K562 (cell line): ENCODE measurements around the gene NRG3. TPM values are rescaled to one million over a fixed set of nuclear protein-coding genes. Genes with fewer than 3 reads are reported as not detected.

Source experiments
- ATAC-seq: fragments of 200-7000 bp; cut with Tn5 transposase; 3 replicates; pipeline ENCODE4 v1.9.1; 2020; ENCODE audit warnings: moderate library complexity
- BruUV-seq: library from RNA; stranded (reverse); fragments of 400-500 nt; replicated peaks from 2 replicates; lab custom pipeline; 2021; lab: Mats Ljungman, UMichigan
- CTCF ChIA-PET: fragments of 300-600 bp; formaldehyde crosslinking; extraction: SDS; loops from one replicate; lab custom pipeline; 2021; ENCODE audit warnings: low intra/inter-chr PET ratio; lab: Yijun Ruan, JAX
- POLR2A ChIA-PET: fragments of 300-600, 350-650 bp; sonication (Branson Sonifier 250); formaldehyde crosslinking; extraction: SDS; loops from one replicate; lab custom pipeline; 2021; ENCODE audit warnings: antibody characterized with exemption, inconsistent platforms; lab: Yijun Ruan, JAX
- DNase-seq, 4 experiments: peaks; one replicate each; pipeline versions ENCODE4 v3.0.0 to v3.0.0-alpha.2; 2011 to 2018; ENCODE audit warnings: low spot score in 3 of 4, mixed read lengths in 3 of 4; ENCODE audit errors: extremely low read depth in 1 of 4
- FAIRE-seq: peaks from 2 replicates; lab custom pipeline; 2011; peaks lifted over from hg19 to GRCh38; lab: Jason Lieb, UNC
- H2AFZ ChIP-seq: 2 replicates; pipeline ENCODE4 v1.6.0; 2011; ENCODE audit warnings: low read depth, low read length, control low read depth, inconsistent platforms
- H3K27ac ChIP-seq: fragments of 200-600 bp; 3 replicates; pipeline ENCODE4 v1.8.0; 2011; ENCODE audit warnings: low read depth, mild to moderate bottlenecking, control low read depth, inconsistent platforms, low read length, moderate library complexity, mixed read lengths; ENCODE audit errors: extremely low read depth
- H3K27me3 ChIP-seq, 2 experiments: fragments of 300-600 bp in 1 of 2; 2 replicates in 1 of 2; 3 replicates in 1 of 2; pipeline versions ENCODE4 v1.6.0 to v1.8.0; 2011; ENCODE audit warnings: inconsistent platforms in 2 of 2, low read length in 2 of 2, mild to moderate bottlenecking in 1 of 2, mixed read lengths in 1 of 2, moderate library complexity in 1 of 2; ENCODE audit not compliant: control insufficient read depth in 2 of 2, insufficient read depth in 2 of 2
- H3K36me3 ChIP-seq: fragments of 300-600 bp; 3 replicates; pipeline ENCODE4 v1.8.0; 2011; ENCODE audit warnings: mild to moderate bottlenecking, low read length, inconsistent platforms; ENCODE audit not compliant: control insufficient read depth, insufficient read depth
- H3K4me1 ChIP-seq, 2 experiments: fragments of 200-600 bp in 1 of 2; replicated peaks in 1 of 2; 2 replicates in 1 of 2; 3 replicates in 1 of 2; pipeline versions ENCODE4 v1.5.1 to v1.8.0; 2011; ENCODE audit warnings: inconsistent platforms in 2 of 2, low read length in 2 of 2, mild to moderate bottlenecking in 1 of 2, mixed read lengths in 1 of 2, moderate library complexity in 1 of 2; ENCODE audit not compliant: control insufficient read depth in 2 of 2, insufficient read depth in 2 of 2
- H3K4me2 ChIP-seq: 2 replicates; pipeline ENCODE4 v1.6.1; 2011; ENCODE audit warnings: low read length, control low read depth, inconsistent platforms, mixed read lengths; ENCODE audit not compliant: insufficient read depth
- H3K4me3 ChIP-seq: fragments of 200-600 bp; sonication (generic), shearing (Covaris generic); 2 replicates; pipeline ENCODE4 v1.5.1; 2016; ENCODE audit warnings: control low read depth, inconsistent platforms
- H3K79me2 ChIP-seq: fragments of 200-600 bp; 3 replicates; pipeline ENCODE4 v1.8.0; 2011; ENCODE audit warnings: low read length, inconsistent platforms; ENCODE audit not compliant: control insufficient read depth, insufficient read depth
- H3K9ac ChIP-seq, 2 experiments: 2 replicates each; pipeline versions ENCODE4 v1.6.0 to v1.6.1; 2011; ENCODE audit warnings: low read depth in 2 of 2, low read length in 2 of 2, control low read depth in 1 of 2, inconsistent platforms in 1 of 2, mild to moderate bottlenecking in 1 of 2, mixed read lengths in 1 of 2; ENCODE audit not compliant: insufficient read depth in 1 of 2
- H3K9me1 ChIP-seq: one replicate; pipeline ENCODE4 v1.6.0; 2011; ENCODE audit warnings: inconsistent platforms, mild to moderate bottlenecking, low read length, moderate library complexity; ENCODE audit not compliant: control insufficient read depth, insufficient read depth
- H3K9me3 ChIP-seq: replicated peaks from 2 replicates; pipeline ENCODE4 v1.5.1; 2011; ENCODE audit warnings: low read depth, low read length, inconsistent platforms; ENCODE audit not compliant: control insufficient read depth, insufficient read depth
- H4K20me1 ChIP-seq: replicated peaks from 2 replicates; pipeline ENCODE4 v1.6.1; 2011; ENCODE audit warnings: low read length, inconsistent platforms, mixed read lengths; ENCODE audit not compliant: control insufficient read depth, insufficient read depth
- BACH1 ChIP-seq: fragments of 200-800 bp; sonication (Bioruptor generic); IDR thresholded peaks from 2 replicates; pipeline ENCODE4 v1.6.1; 2016; ENCODE audit warnings: missing genetic modification characterization, missing compliant biosample characterization
- BRF1 ChIP-seq: IDR thresholded peaks from 3 replicates; pipeline ENCODE4 v1.6.1; 2011; ENCODE audit warnings: borderline replicate concordance, mild to moderate bottlenecking; ENCODE audit not compliant: insufficient read length; ENCODE audit errors: extremely low read depth
- E2F6 ChIP-seq, 2 experiments: IDR thresholded peaks; 2 replicates each; pipeline ENCODE4 v1.6.1; 2011; ENCODE audit warnings: borderline replicate concordance in 1 of 2, control low read depth in 1 of 2, low read depth in 1 of 2, low read length in 1 of 2, mild to moderate bottlenecking in 1 of 2, mixed read lengths in 1 of 2, moderate library complexity in 1 of 2; ENCODE audit not compliant: insufficient read depth in 1 of 2, insufficient read length in 1 of 2, poor library complexity in 1 of 2, severe bottlenecking in 1 of 2; ENCODE audit errors: extremely low read depth in 1 of 2
- GABPB2 ChIP-seq: fragments of 250-450 bp; sonication (Bioruptor Pico); conservative IDR thresholded peaks from 2 replicates; pipeline ENCODE4 v1.5.1; 2021; ENCODE audit warnings: mild to moderate bottlenecking
- GATAD2B ChIP-seq: fragments of 450-650 bp; IDR thresholded peaks from 2 replicates; pipeline ENCODE4 v1.6.1; 2017; ENCODE audit warnings: mild to moderate bottlenecking, borderline replicate concordance
- RCOR1 ChIP-seq, 2 experiments: IDR thresholded peaks; 2 replicates each; pipeline ENCODE4 v1.6.1; 2012; ENCODE audit warnings: low read depth in 2 of 2, low read length in 2 of 2, borderline replicate concordance in 1 of 2, improper control_type of control experiment in 1 of 2
- SFPQ ChIP-seq: fragments of 200-400 bp; formaldehyde crosslinking; IDR thresholded peaks from 2 replicates; pipeline ENCODE4 v1.6.1; 2017; ENCODE audit warnings: mild to moderate bottlenecking, low read depth, low read length, moderate library complexity
- SPI1 ChIP-seq: IDR thresholded peaks from 2 replicates; pipeline ENCODE4 v1.6.1; 2011; ENCODE audit warnings: low read depth, low read length, control low read depth, borderline replicate concordance
- THRA ChIP-seq: fragments of 450-650 bp; IDR thresholded peaks from 2 replicates; pipeline ENCODE4 v1.6.1; 2017; ENCODE audit warnings: mild to moderate bottlenecking, moderate library complexity
- ZEB2 ChIP-seq: fragments of 450-650 bp; IDR thresholded peaks from 2 replicates; pipeline ENCODE4 v1.6.1; 2016
- ZNF3 ChIP-seq: fragments of 250-450 bp; sonication (Bioruptor Pico); IDR thresholded peaks from 2 replicates; pipeline ENCODE4 v1.5.0; 2021; ENCODE audit warnings: mild to moderate bottlenecking, moderate library complexity
- ZNF717 ChIP-seq: fragments of 250-450 bp; sonication (Bioruptor Pico); IDR thresholded peaks from 2 replicates; pipeline ENCODE4 v1.5.0; 2021
- WGBS: fragments of 100-300 bp; shearing (Covaris generic); methylation state at CpG from one replicate; pipeline ENCODE4 v1.1.6; 2016; ENCODE audit warnings: low coverage, mixed read lengths; ENCODE audit not compliant: insufficient coverage; ENCODE audit errors: missing lambda C conversion rate; 5-methylcytosine and 5-hydroxymethylcytosine counted together
- in situ Hi-C: fragments of 300-500 bp; cut with MboI; formaldehyde crosslinking; loops from 4 replicates; pipeline ENCODE4 v1.15.0; 2018; ENCODE audit warnings: inconsistent platforms, mixed read lengths
- intact Hi-C: fragments of 100-400 bp; cut with micrococcal nuclease; formaldehyde crosslinking; loops from 2 replicates; pipeline ENCODE4 v1.14.2; 2022
- polyA plus RNA-seq, 8 experiments: library from polyadenylated mRNA; depleted of rRNA in 4 of 8; stranded (reverse) in 5 of 8; unstranded in 3 of 8; fragments of >200 nt; fragmentation: Nextera tagmentation in 2 of 8; fragmentation: Illumina TruSeq in 1 of 8; extraction: Ambion mirVana in 2 of 8; extraction: Trizol in 1 of 8; gene quantifications; 2 replicates each; pipeline versions ENCODE4 v1.2.1 to v1.2.3, GENCODE V29; 2011 to 2014; ENCODE audit warnings: inconsistent platforms in 1 of 8, missing spikeins in 1 of 8
- total RNA-seq, 7 experiments: library from RNA; depleted of rRNA in 6 of 7; stranded (reverse); fragments of >200 nt in 6 of 7; fragmentation: Illumina TruSeq in 2 of 7; extraction: Trizol in 2 of 7; gene quantifications; 2 replicates each; pipeline versions ENCODE4 v1.2.1 to v1.2.3, GENCODE V29; 2011 to 2021; ENCODE audit warnings: low replicate concordance in 1 of 7

NRG3 gene
- total and polyA plus RNA-seq, 9 of the 15 experiments (the other 6 are each of a cell fraction or from before 2014, with no cell fraction given) = not detected

GRCh38 chr10:82910301-82910700 lies 1035.3 kb downstream of the NRG3 start:
- Histone ChIP-seq H3K4me2 (no peak overlapping the region), H2AFZ (no peak overlapping the region), H3K9me3 (0 out of 2 replicates have a peak, but pooled peaks cover 3% of the 10 kb centered on the region), H3K27me3 (no peaks in the 10 kb centered on the region), H3K9me1 (no peaks in the 10 kb centered on the region), H3K36me3 (no peaks in the 10 kb centered on the region), H3K79me2 (no peaks in the 10 kb centered on the region), H3K4me1 (no peaks in the 10 kb centered on the region), H3K4me3 (no peak overlapping the region), H4K20me1 (no peaks in the 10 kb centered on the region), H3K9ac (no peak overlapping the region), H3K27ac (no peak overlapping the region)
- WGBS = 4% methylated on average over 3 of the region's 3 CpGs
- BruUV-seq = no TSS peak
- ATAC-seq = no peak
- intact Hi-C loops (no loop called here), in situ Hi-C loops (no loop called here)
- TF ChIP-seq BRF1 = no peak
- no peak for TF ChIP-seq ZNF717 (CRISPR knock-in tag)
- TF ChIP-seq SFPQ = no peak
- TF ChIP-seq RCOR1 (IDR thresholded peaks at IDR 0.05; ENCODE audit: borderline replicate concordance in 1 of 2, low read depth in 2 of 2, low read length in 2 of 2) = no peak
- TF ChIP-seq THRA = no peak
- no peak for TF ChIP-seq ZEB2
- TF ChIP-seq ZNF3 = no peak
- TF ChIP-seq GATAD2B = no peak
- no peak for TF ChIP-seq E2F6 (IDR thresholded peaks at IDR 0.05; ENCODE audit: borderline replicate concordance in 1 of 2, extremely low read depth in 1 of 2, insufficient read depth in 1 of 2, insufficient read length in 1 of 2, low read depth in 1 of 2, low read length in 1 of 2, poor library complexity in 1 of 2, severe bottlenecking in 1 of 2)
- TF ChIP-seq GABPB2 (CRISPR knock-in tag) = no peak
- TF ChIP-seq BACH1 = no peak
- TF ChIP-seq SPI1 = no peak
- DNase-seq = no peak
- CTCF ChIA-PET = no interaction called here
- POLR2A ChIA-PET = no interaction called here
- FAIRE-seq = no peak
